Measurements from ENCODE around the gene SORL1-AS1.
"Not testable (repeated sequence)": the region's sequence is repeated elsewhere in the genome, so short reads cannot be mapped to it uniquely, and the experiment has no call there.

SORL1-AS1 gene

GRCh38 chr11:121452609-121453150, at the start of gene SORL1-AS1:
Gene SORL1-AS1, minus strand, starts transcription at chr11:121452967.
- DNase-seq (ENCODE audit: low read depth, low spot score): peak; percentile 28

- DNase-seq (ENCODE audit: low read depth, low spot score): no peak
These were observed 48.0 kb upstream of the SORL1-AS1 start for GRCh38 chr11:121500717-121501116.

- no peak for DNase-seq (ENCODE audit: low read depth, low spot score)
These were observed 47.5 kb upstream of the SORL1-AS1 start for GRCh38 chr11:121500275-121500674.

GRCh38 chr11:121499405-121499804, 46.6 kb upstream of the SORL1-AS1 start:
- DNase-seq (ENCODE audit: low read depth, low spot score): no peak

GRCh38 chr11:121497176-121497998, 44.6 kb upstream of the SORL1-AS1 start:
- DNase-seq (ENCODE audit: low read depth, low spot score): no peak

- DNase-seq (ENCODE audit: low read depth, low spot score): no peak
These were observed 41.8 kb upstream of the SORL1-AS1 start for GRCh38 chr11:121494355-121495099.

- no peak for DNase-seq (ENCODE audit: low read depth, low spot score)
These were observed 37.1 kb upstream of the SORL1-AS1 start for GRCh38 chr11:121489823-121490222.

- no peak for DNase-seq (ENCODE audit: low read depth, low spot score)
These were observed 35.9 kb upstream of the SORL1-AS1 start for GRCh38 chr11:121488641-121489040.

- DNase-seq (ENCODE audit: low read depth, low spot score): no peak
These were observed 35.4 kb upstream of the SORL1-AS1 start for GRCh38 chr11:121488170-121488569.

- DNase-seq (ENCODE audit: low read depth, low spot score): no peak
These were observed 34.4 kb upstream of the SORL1-AS1 start for GRCh38 chr11:121487191-121487590.

- DNase-seq (ENCODE audit: low read depth, low spot score): no peak
These were observed 33.3 kb upstream of the SORL1-AS1 start for GRCh38 chr11:121486054-121486453.

- DNase-seq (ENCODE audit: low read depth, low spot score): no peak
These were observed 32.4 kb upstream of the SORL1-AS1 start for GRCh38 chr11:121485216-121485615.

GRCh38 chr11:121483805-121484480, 31.2 kb upstream of the SORL1-AS1 start:
- DNase-seq (ENCODE audit: low read depth, low spot score): no peak

- no peak for DNase-seq (ENCODE audit: low read depth, low spot score)
These were observed 29.7 kb upstream of the SORL1-AS1 start for GRCh38 chr11:121482231-121483129.

GRCh38 chr11:121481484-121482230, 28.9 kb upstream of the SORL1-AS1 start:
- not testable (repeated sequence) for DNase-seq (ENCODE audit: low read depth, low spot score)

GRCh38 chr11:121479698-121480238, 27.0 kb upstream of the SORL1-AS1 start:
- no peak for DNase-seq (ENCODE audit: low read depth, low spot score)

GRCh38 chr11:121478895-121479697, 26.3 kb upstream of the SORL1-AS1 start:
- no peak for DNase-seq (ENCODE audit: low read depth, low spot score)

GRCh38 chr11:121478226-121478894, 25.6 kb upstream of the SORL1-AS1 start:
- DNase-seq (ENCODE audit: low read depth, low spot score): no peak
